ENCODE measurements around the gene CUL4A. TPM values are rescaled to one million over a fixed set of nuclear protein-coding genes. Genes with fewer than 3 reads are reported as not detected.

CUL4A gene
- total RNA-seq, 1 experiment from 2014 or later, result 97.1 TPM

GRCh38 chr13:113283904-113284303 is 74.5 kb downstream of the CUL4A start:
- no peak overlapping the region for H3K9ac ChIP-seq (ENCODE audit: low read length)
- no peaks in the 10 kb centered on the region for H3K9me3 ChIP-seq (ENCODE audit: low read length)
- H3K4me1 ChIP-seq (ENCODE audit: low read length), result peaks cover 7% of the 10 kb centered on the region
- no peak overlapping the region for H3K4me3 ChIP-seq (ENCODE audit: low read length)
- no peak overlapping the region for H3K27ac ChIP-seq (ENCODE audit: low read length)
- no peak for DNase-seq
- no peak overlapping the region for H2AFZ ChIP-seq (ENCODE audit: low read length)
- no peaks in the 10 kb centered on the region for H3K79me2 ChIP-seq (ENCODE audit: low read length)
- H3K27me3 ChIP-seq (ENCODE audit: low read length), result no peaks in the 10 kb centered on the region
- no peak overlapping the region for H3K4me2 ChIP-seq (ENCODE audit: low read depth, low read length, poor library complexity, severe bottlenecking)
- no peaks in the 10 kb centered on the region for H3K9me2 ChIP-seq (replicated peaks; ENCODE audit: insufficient read depth, low read length)
- 0 out of 2 replicates have a peak, but pooled peaks cover 2% of the 10 kb centered on the region for H3K36me3 ChIP-seq (ENCODE audit: insufficient read depth, low read length)
- no peaks in the 10 kb centered on the region for H4K20me1 ChIP-seq (ENCODE audit: insufficient read depth, low read depth, low read length)

- DNase-seq, result no peak
- Histone ChIP-seq H4K20me1 (ENCODE audit: insufficient read depth, low read depth, low read length) (no peaks in the 10 kb centered on the region), H3K27ac (ENCODE audit: low read length) (no peak overlapping the region), H3K79me2 (ENCODE audit: low read length) (no peaks in the 10 kb centered on the region), H2AFZ (ENCODE audit: low read length) (no peak overlapping the region), H3K9ac (ENCODE audit: low read length) (no peak overlapping the region), H3K4me1 (ENCODE audit: low read length) (peaks cover 20% of the 10 kb centered on the region), H3K27me3 (ENCODE audit: low read length) (no peaks in the 10 kb centered on the region), H3K36me3 (ENCODE audit: insufficient read depth, low read length) (no peaks in the 10 kb centered on the region), H3K4me2 (ENCODE audit: low read depth, low read length, poor library complexity, severe bottlenecking) (no peak overlapping the region), H3K4me3 (ENCODE audit: low read length) (no peak overlapping the region), H3K9me2 (replicated peaks; ENCODE audit: insufficient read depth, low read length) (no peaks in the 10 kb centered on the region), H3K9me3 (ENCODE audit: low read length) (no peaks in the 10 kb centered on the region)
These were observed 79.5 kb downstream of the CUL4A start for GRCh38 chr13:113288880-113289279.

DNA sequence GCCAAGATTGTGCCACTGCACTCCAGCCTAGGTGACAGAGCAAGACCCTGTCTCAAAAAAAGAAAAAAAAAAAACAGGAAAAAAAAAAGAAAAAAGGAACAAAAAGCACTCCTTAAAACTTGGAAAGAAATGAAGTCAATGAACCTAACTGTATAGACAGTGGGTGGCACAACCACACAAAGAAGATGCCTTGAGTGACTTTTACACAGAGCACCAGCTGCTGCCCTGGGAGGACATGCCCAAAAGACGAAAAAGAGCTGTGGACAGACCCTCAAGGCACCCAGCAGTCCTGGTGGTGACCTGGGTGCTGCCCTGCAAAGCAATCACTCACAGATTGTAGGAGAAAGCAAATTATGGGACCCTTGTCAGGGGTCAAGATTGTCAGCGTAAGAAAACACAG is 81.7 kb downstream of the CUL4A start:
- Histone ChIP-seq H4K20me1 (ENCODE audit: insufficient read depth, low read depth, low read length) (no peaks in the 10 kb centered on the region), H3K79me2 (ENCODE audit: low read length) (no peaks in the 10 kb centered on the region), H3K27me3 (ENCODE audit: low read length) (no peaks in the 10 kb centered on the region), H3K9ac (ENCODE audit: low read length) (no peak overlapping the region), H3K4me3 (ENCODE audit: low read length) (no peak overlapping the region), H3K9me3 (ENCODE audit: low read length) (no peaks in the 10 kb centered on the region), H2AFZ (ENCODE audit: low read length) (no peak overlapping the region), H3K4me2 (ENCODE audit: low read depth, low read length, poor library complexity, severe bottlenecking) (no peak overlapping the region), H3K27ac (ENCODE audit: low read length) (no peak overlapping the region), H3K9me2 (replicated peaks; ENCODE audit: insufficient read depth, low read length) (no peaks in the 10 kb centered on the region), H3K4me1 (ENCODE audit: low read length) (peaks cover 20% of the 10 kb centered on the region), H3K36me3 (ENCODE audit: insufficient read depth, low read length) (no peaks in the 10 kb centered on the region)
- no peak for DNase-seq

DNA sequence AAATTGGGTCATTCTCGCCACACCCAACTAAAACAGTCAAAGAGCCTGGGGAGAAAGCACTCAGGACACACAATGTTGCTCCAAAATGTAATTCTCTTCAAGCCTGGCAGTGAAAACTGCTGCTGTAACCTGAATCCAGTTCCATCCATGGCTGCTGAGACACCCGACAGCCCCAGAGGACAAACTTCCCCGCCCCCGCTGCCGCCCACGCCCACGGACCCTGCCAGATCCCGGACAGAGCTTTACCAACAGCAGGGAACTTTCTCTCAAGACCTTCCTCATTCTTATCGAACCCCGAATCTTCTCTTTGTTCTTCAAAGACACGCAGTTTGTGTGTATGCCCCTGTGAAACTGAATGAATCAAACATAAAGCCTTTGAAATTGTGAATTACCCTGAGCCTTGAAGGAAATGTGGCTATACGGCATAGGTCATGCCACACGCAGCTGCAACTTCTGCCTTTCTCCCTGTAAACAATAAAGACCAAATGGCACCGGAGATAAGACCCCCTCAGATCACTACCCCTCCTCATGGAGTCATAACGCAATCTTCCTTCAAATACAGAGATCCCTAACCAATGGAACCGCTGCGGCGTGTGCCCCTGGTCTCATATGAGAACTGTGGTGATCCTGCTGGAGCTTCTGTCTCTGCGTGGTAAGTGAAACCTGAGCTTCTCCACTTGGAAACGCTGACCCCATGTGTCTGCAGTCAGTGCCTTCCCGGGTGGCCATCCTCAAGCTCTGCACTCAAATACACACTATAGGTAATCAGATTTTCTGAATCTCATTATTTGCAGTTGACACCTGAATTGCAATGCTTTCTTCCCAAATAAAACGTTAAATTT is 82.8 kb downstream of the CUL4A start:
- peaks cover 27% of the 10 kb centered on the region for H3K4me1 ChIP-seq (ENCODE audit: low read length)
- peak overlapping the region; percentile 47 for H3K9ac ChIP-seq (ENCODE audit: low read length)
- no peaks in the 10 kb centered on the region for H3K9me2 ChIP-seq (replicated peaks; ENCODE audit: insufficient read depth, low read length)
- H2AFZ ChIP-seq (ENCODE audit: low read length), result peak overlapping the region; percentile 91; the same call in 1 of the 2 replicates
- no peak overlapping the region for H3K27ac ChIP-seq (ENCODE audit: low read length)
- H4K20me1 ChIP-seq (ENCODE audit: insufficient read depth, low read depth, low read length), result no peaks in the 10 kb centered on the region
- no peaks in the 10 kb centered on the region for H3K79me2 ChIP-seq (ENCODE audit: low read length)
- no peak for DNase-seq
- H3K36me3 ChIP-seq (ENCODE audit: insufficient read depth, low read length), result no peaks in the 10 kb centered on the region
- H3K4me3 ChIP-seq (ENCODE audit: low read length), result no peak overlapping the region
- no peaks in the 10 kb centered on the region for H3K27me3 ChIP-seq (ENCODE audit: low read length)
- H3K9me3 ChIP-seq (ENCODE audit: low read length), result no peaks in the 10 kb centered on the region
- peak overlapping the region; percentile 47 for H3K4me2 ChIP-seq (ENCODE audit: low read depth, low read length, poor library complexity, severe bottlenecking)

- Histone ChIP-seq H4K20me1 (ENCODE audit: insufficient read depth, low read depth, low read length) (peaks cover 7% of the 10 kb centered on the region), H3K9me2 (replicated peaks; ENCODE audit: insufficient read depth, low read length) (no peaks in the 10 kb centered on the region), H3K27me3 (ENCODE audit: low read length) (no peaks in the 10 kb centered on the region), H3K9ac (ENCODE audit: low read length) (no peak overlapping the region), H3K4me2 (ENCODE audit: low read depth, low read length, poor library complexity, severe bottlenecking) (no peak overlapping the region), H3K36me3 (ENCODE audit: insufficient read depth, low read length) (no peaks in the 10 kb centered on the region), H3K4me1 (ENCODE audit: low read length) (peaks cover 36% of the 10 kb centered on the region), H3K4me3 (ENCODE audit: low read length) (no peak overlapping the region), H3K79me2 (ENCODE audit: low read length) (peaks cover 13% of the 10 kb centered on the region), H2AFZ (ENCODE audit: low read length) (no peak overlapping the region), H3K9me3 (ENCODE audit: low read length) (no peaks in the 10 kb centered on the region), H3K27ac (ENCODE audit: low read length) (no peak overlapping the region)
- DNase-seq, result no peak
These were observed 84.3 kb downstream of the CUL4A start for GRCh38 chr13:113293686-113294085.

- no peaks in the 10 kb centered on the region for H3K9me2 ChIP-seq (replicated peaks; ENCODE audit: insufficient read depth, low read length)
- DNase-seq, result no peak
- H3K79me2 ChIP-seq (ENCODE audit: low read length), result peaks cover 34% of the 10 kb centered on the region
- H3K4me2 ChIP-seq (ENCODE audit: low read depth, low read length, poor library complexity, severe bottlenecking), result peak overlapping the region; percentile 97
- H2AFZ ChIP-seq (ENCODE audit: low read length), result no peak overlapping the region
- H3K36me3 ChIP-seq (ENCODE audit: insufficient read depth, low read length), result no peaks in the 10 kb centered on the region
- no peak overlapping the region for H3K27ac ChIP-seq (ENCODE audit: low read length)
- peaks cover 21% of the 10 kb centered on the region for H4K20me1 ChIP-seq (ENCODE audit: insufficient read depth, low read depth, low read length)
- H3K9ac ChIP-seq (ENCODE audit: low read length), result no peak overlapping the region
- H3K9me3 ChIP-seq (ENCODE audit: low read length), result no peaks in the 10 kb centered on the region
- H3K27me3 ChIP-seq (ENCODE audit: low read length), result no peaks in the 10 kb centered on the region
- H3K4me1 ChIP-seq (ENCODE audit: low read length), result peaks cover 44% of the 10 kb centered on the region
- H3K4me3 ChIP-seq (ENCODE audit: low read length), result no peak overlapping the region
These were observed 86.4 kb downstream of the CUL4A start for GRCh38 chr13:113295776-113296175.

GRCh38 chr13:113296823-113297369 is 87.5 kb downstream of the CUL4A start, which contains the start of gene LAMP1:
LAMP1 (plus strand) TSS chr13:113297239; CDS start chr13:113297435, 196 bp downstream.
- Histone ChIP-seq H3K27ac (ENCODE audit: low read length) (peak within 1 kb of the TSS; percentile 67), H2AFZ (ENCODE audit: low read length) (peak within 1 kb of the TSS; percentile 100), H3K27me3 (ENCODE audit: low read length) (no peaks in the 10 kb centered on the region), H4K20me1 (ENCODE audit: insufficient read depth, low read depth, low read length) (peaks cover 26% of the 10 kb centered on the region), H3K4me3 (ENCODE audit: low read length) (peak within 1 kb of the TSS; percentile 92), H3K36me3 (ENCODE audit: insufficient read depth, low read length) (no peaks in the 10 kb centered on the region), H3K9me2 (replicated peaks; ENCODE audit: insufficient read depth, low read length) (no peaks in the 10 kb centered on the region), H3K9me3 (ENCODE audit: low read length) (no peaks in the 10 kb centered on the region), H3K4me2 (ENCODE audit: low read depth, low read length, poor library complexity, severe bottlenecking) (peak within 1 kb of the TSS; percentile 98), H3K9ac (ENCODE audit: low read length) (peak within 1 kb of the TSS; percentile 93), H3K79me2 (ENCODE audit: low read length) (peaks cover 42% of the 10 kb centered on the region), H3K4me1 (ENCODE audit: low read length) (peaks cover 42% of the 10 kb centered on the region)
- peak; percentile 99 for DNase-seq

DNA sequence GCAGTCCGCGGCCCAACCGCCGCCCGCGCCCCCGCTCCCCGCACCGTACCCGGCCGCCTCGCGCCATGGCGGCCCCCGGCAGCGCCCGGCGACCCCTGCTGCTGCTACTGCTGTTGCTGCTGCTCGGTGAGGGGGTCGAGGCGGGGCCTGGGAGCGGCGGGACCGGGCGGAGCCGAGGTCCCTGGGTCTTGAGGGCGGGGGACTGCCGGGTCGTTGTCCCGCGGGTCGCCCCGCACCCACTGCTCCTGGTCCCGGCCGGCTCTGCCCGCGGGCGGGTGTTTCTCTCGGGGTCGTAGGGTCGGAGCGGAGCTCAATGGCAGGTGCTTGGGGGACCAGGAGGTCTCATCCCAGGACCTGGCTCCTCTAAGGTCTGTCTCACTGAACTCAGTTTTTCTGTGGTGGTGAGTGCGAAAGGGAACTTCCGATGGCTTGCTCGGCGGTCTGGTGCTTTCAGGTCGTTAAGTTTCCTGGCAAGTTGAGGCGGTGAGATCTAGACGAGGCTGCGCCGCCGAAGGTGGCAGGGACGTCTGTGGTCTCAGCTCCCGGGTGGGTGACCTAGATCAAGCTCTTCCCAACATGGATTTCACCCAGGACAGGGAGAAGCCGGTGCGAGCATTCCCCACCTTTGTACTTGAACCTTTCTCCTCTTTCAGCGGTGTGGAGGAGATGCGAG is 88.1 kb downstream of the CUL4A start:
- H3K4me3 ChIP-seq (ENCODE audit: low read length), result peak overlapping the region; percentile 92
- peaks cover 47% of the 10 kb centered on the region for H3K79me2 ChIP-seq (ENCODE audit: low read length)

More for the DNA sequence above, 88.1 kb downstream of the CUL4A start:
- DNase-seq, result peak; percentile 74
- H3K27me3 ChIP-seq (ENCODE audit: low read length), result no peaks in the 10 kb centered on the region
- H3K27ac ChIP-seq (ENCODE audit: low read length), result no peak overlapping the region
- no peaks in the 10 kb centered on the region for H3K9me2 ChIP-seq (replicated peaks; ENCODE audit: insufficient read depth, low read length)
- H3K9ac ChIP-seq (ENCODE audit: low read length), result peak overlapping the region; percentile 93
- H3K4me1 ChIP-seq (ENCODE audit: low read length), result peaks cover 37% of the 10 kb centered on the region
- peaks cover 26% of the 10 kb centered on the region for H4K20me1 ChIP-seq (ENCODE audit: insufficient read depth, low read depth, low read length)
- no peaks in the 10 kb centered on the region for H3K36me3 ChIP-seq (ENCODE audit: insufficient read depth, low read length)
- H3K4me2 ChIP-seq (ENCODE audit: low read depth, low read length, poor library complexity, severe bottlenecking), result peak overlapping the region; percentile 98
- H2AFZ ChIP-seq (ENCODE audit: low read length), result 0 out of 2 replicates have a peak overlapping the region, but pooled peaks have one; percentile 62
- no peaks in the 10 kb centered on the region for H3K9me3 ChIP-seq (ENCODE audit: low read length)

Measured in Karpas-422 (cell line).